Mesendoderm (in vitro differentiated cells): ENCODE data around the gene ATE1.
"Not testable (repeated sequence)": the region's sequence is repeated elsewhere in the genome, so short reads cannot be mapped to it uniquely, and the experiment has no call there.

ENCODE experiments used
- DNase-seq: peaks from one replicate; pipeline ENCODE4 v3.0.0; 2013
- H2AK5ac ChIP-seq: 2 replicates; pipeline ENCODE4 v1.6.1; 2013; ENCODE audit warnings: low read length, inconsistent platforms
- H2BK120ac ChIP-seq: 2 replicates; pipeline ENCODE4 v1.6.1; 2013; ENCODE audit warnings: low read depth, mild to moderate bottlenecking, low read length, moderate library complexity, mixed read lengths
- H2BK15ac ChIP-seq: replicated peaks from 2 replicates; pipeline ENCODE4 v1.6.1; 2013; ENCODE audit warnings: low read depth, mild to moderate bottlenecking, moderate library complexity
- H2BK5ac ChIP-seq: 2 replicates; pipeline ENCODE4 v1.6.1; 2013; ENCODE audit warnings: low read length, inconsistent platforms
- H3K18ac ChIP-seq: 2 replicates; pipeline ENCODE4 v1.6.1; 2013; ENCODE audit warnings: mild to moderate bottlenecking, low read length, mixed read lengths
- H3K23ac ChIP-seq: one replicate; pipeline ENCODE4 v1.6.1; 2013; ENCODE audit warnings: low read length
- H3K27ac ChIP-seq: 2 replicates; pipeline ENCODE4 v1.5.1; 2013; ENCODE audit warnings: low read depth, mild to moderate bottlenecking, inconsistent platforms, low read length, moderate library complexity
- H3K27me3 ChIP-seq: 2 replicates; pipeline ENCODE4 v1.6.1; 2013; ENCODE audit warnings: low read length, control low read depth, mild to moderate bottlenecking, inconsistent platforms; ENCODE audit not compliant: insufficient read depth, poor library complexity
- H3K36me3 ChIP-seq: 2 replicates; pipeline ENCODE4 v1.6.1; 2013; ENCODE audit warnings: low read length, inconsistent platforms; ENCODE audit not compliant: control insufficient read depth, insufficient read depth
- H3K4ac ChIP-seq: one replicate; pipeline ENCODE4 v1.6.1; 2013; ENCODE audit warnings: low read depth, mild to moderate bottlenecking, low read length, moderate library complexity
- H3K4me1 ChIP-seq: 2 replicates; pipeline ENCODE4 v1.6.1; 2013; ENCODE audit warnings: low read depth, low read length, inconsistent platforms; ENCODE audit not compliant: control insufficient read depth
- H3K4me2 ChIP-seq: 2 replicates; pipeline ENCODE4 v1.6.1; 2013; ENCODE audit warnings: low read length
- H3K4me3 ChIP-seq: 2 replicates; pipeline ENCODE4 v1.5.1; 2013; ENCODE audit warnings: mild to moderate bottlenecking, low read length
- H3K56ac ChIP-seq: one replicate; pipeline ENCODE4 v1.6.1; 2013; ENCODE audit warnings: low read length
- H3K79me1 ChIP-seq: 2 replicates; pipeline ENCODE4 v1.6.1; 2013; ENCODE audit warnings: low read length, inconsistent platforms
- H3K79me2 ChIP-seq: 2 replicates; pipeline ENCODE4 v1.6.1; 2013; ENCODE audit warnings: mild to moderate bottlenecking, low read length; ENCODE audit not compliant: control insufficient read depth, insufficient read depth
- H3K9ac ChIP-seq: 2 replicates; pipeline ENCODE4 v1.6.1; 2013; ENCODE audit warnings: low read length, inconsistent platforms
- H4K5ac ChIP-seq: one replicate; pipeline ENCODE4 v1.6.1; 2013; ENCODE audit warnings: low read length
- H4K8ac ChIP-seq: one replicate; pipeline ENCODE4 v1.6.1; 2013; ENCODE audit warnings: low read depth, mild to moderate bottlenecking, control low read depth, low read length, moderate library complexity
- WGBS: extraction: QIAGEN DNeasy Blood & Tissue Kit; methylation state at CpG from one replicate; pipeline ENCODE4 v1.1.7; 2013; ENCODE audit warnings: low lambda C conversion rate, missing lambda C conversion rate; ENCODE audit not compliant: insufficient coverage; ENCODE audit errors: extremely low coverage; 5-methylcytosine and 5-hydroxymethylcytosine counted together

Gene ATE1

DNA sequence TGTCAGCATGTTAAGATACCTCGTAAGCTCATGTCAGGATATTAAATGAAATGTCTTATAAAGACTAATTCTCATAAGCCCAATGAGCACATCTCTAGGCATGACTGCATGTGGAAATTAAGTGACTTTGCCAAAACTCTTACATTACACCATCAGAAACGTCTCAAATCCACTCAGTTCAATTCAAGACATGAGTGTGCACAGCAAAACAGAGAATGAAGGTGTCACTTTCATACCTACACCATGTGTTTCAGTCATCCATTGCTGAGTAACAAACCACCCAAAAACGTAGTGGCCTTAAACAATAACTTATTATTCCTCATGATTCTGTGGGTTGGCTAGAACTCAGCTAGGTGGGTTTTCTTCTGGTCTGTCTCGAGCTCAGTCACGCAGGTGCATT is 99.8 kb downstream of the ATE1 start:
- Histone ChIP-seq H3K36me3 (peaks cover 2% of the 10 kb centered on the region), H2BK15ac (no peak overlapping the region), H3K9ac (no peak overlapping the region), H3K18ac (no peak overlapping the region), H3K27me3 (no peaks in the 10 kb centered on the region), H3K79me2 (no peaks in the 10 kb centered on the region), H3K56ac (no peak overlapping the region), H4K8ac (no peak overlapping the region), H3K4me2 (no peak overlapping the region), H4K5ac (no peak overlapping the region), H2BK5ac (no peak overlapping the region), H3K4me1 (no peaks in the 10 kb centered on the region), H3K23ac (no peak overlapping the region), H3K4ac (no peak overlapping the region), H3K4me3 (no peak overlapping the region), H3K79me1 (no peaks in the 10 kb centered on the region), H3K27ac (no peak overlapping the region), H2AK5ac (no peak overlapping the region), H2BK120ac (no peak overlapping the region)
- no CpG with 5 or more reads among the region's 5 CpGs for WGBS
- DNase-seq: no peak

DNA sequence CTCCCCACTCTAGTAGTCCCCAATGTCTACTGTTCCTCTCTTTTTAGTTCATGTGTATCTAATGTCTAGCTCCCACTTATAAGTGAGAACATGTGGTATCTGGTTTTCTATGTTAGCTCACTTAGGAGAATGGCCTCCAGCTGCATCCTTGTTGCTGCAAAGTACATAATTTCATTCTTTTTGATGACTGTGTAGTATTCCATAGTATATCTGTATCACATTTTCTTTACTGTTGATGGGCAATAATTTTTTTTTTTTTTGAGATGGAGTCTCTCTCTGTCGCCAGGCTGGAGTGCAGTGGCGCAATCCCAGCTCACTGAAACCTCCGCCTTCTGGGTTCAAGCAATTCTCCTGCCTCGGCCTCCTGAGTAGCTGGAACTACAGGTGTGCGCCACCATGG is 101.1 kb downstream of the ATE1 start:
- not testable (repeated sequence) for H2BK15ac ChIP-seq, H4K8ac ChIP-seq, H2BK5ac ChIP-seq, H3K4me1 ChIP-seq, H3K4ac ChIP-seq, H3K27me3 ChIP-seq, H3K79me1 ChIP-seq, H3K9ac ChIP-seq, H3K56ac ChIP-seq, H3K18ac ChIP-seq, H3K79me2 ChIP-seq, H2BK120ac ChIP-seq, H3K23ac ChIP-seq, H2AK5ac ChIP-seq, H3K4me3 ChIP-seq, H3K4me2 ChIP-seq, H3K27ac ChIP-seq, H3K36me3 ChIP-seq, DNase-seq, H4K5ac ChIP-seq
- WGBS: no CpG with 5 or more reads among the region's 5 CpGs

DNA sequence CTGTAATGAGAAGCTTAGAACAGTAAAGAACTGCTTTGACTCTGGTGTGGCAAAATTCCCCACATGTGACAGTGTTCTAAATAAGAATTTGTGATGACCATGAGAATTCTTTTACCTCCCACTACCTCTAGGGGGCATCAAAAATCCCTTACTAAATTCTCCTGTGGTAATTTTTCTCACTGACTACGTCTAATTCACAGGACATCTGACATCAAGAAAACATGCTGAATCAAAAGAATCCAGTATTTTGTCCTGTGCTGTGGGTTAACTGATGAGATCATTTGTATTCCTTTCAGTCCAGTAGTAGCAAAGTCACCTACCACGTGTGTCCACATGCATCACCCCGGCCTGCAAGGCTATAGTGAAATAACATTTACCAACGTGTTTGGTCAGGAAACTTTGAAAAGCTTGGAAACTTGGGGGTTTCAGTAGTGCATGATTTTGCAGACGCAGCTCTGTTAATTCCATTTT is 103.8 kb downstream of the ATE1 start:
- no peak overlapping the region for H4K8ac ChIP-seq
- H2BK15ac ChIP-seq: no peak overlapping the region
- H3K79me1 ChIP-seq: no peaks in the 10 kb centered on the region
- H3K56ac ChIP-seq: no peak overlapping the region
- no peaks in the 10 kb centered on the region for H3K4me1 ChIP-seq
- DNase-seq: peak; percentile 53
- no peak overlapping the region for H3K27ac ChIP-seq
- H3K36me3 ChIP-seq: peaks cover 2% of the 10 kb centered on the region
- H2BK5ac ChIP-seq: no peak overlapping the region
- no peak overlapping the region for H2AK5ac ChIP-seq
- H3K4ac ChIP-seq: no peak overlapping the region
- no peak overlapping the region for H3K4me3 ChIP-seq
- no peaks in the 10 kb centered on the region for H3K79me2 ChIP-seq
- no peak overlapping the region for H3K9ac ChIP-seq
- H3K4me2 ChIP-seq: no peak overlapping the region
- no peak overlapping the region for H2BK120ac ChIP-seq
- H3K23ac ChIP-seq: no peak overlapping the region
- H3K18ac ChIP-seq: no peak overlapping the region
- WGBS: no CpG with 5 or more reads among the region's 5 CpGs
- no peaks in the 10 kb centered on the region for H3K27me3 ChIP-seq
- no peak overlapping the region for H4K5ac ChIP-seq

DNA sequence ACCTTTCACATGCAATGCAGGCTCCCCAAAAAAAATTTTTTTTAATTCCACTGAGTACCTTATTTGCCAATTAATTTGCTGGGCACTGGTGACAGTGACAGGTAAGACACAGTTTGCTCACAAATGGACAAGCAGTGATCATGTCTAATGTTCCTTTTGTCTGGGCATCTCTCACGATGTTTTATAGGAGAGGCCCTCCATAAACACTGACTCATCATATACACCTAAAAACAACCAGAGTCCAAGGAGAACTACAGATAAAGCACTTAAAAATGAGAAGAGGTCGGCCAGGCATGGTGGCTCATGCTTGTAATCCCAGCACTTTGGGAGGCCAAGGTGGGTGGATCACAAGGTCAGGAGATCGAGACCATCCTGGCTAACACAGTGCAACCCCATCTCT is 105.1 kb downstream of the ATE1 start:
- Histone ChIP-seq H3K79me1 (no peaks in the 10 kb centered on the region), H2BK5ac (no peak overlapping the region), H4K5ac (no peak overlapping the region), H2AK5ac (no peak overlapping the region), H3K27me3 (no peaks in the 10 kb centered on the region), H3K4ac (no peak overlapping the region), H3K18ac (no peak overlapping the region), H3K4me2 (no peak overlapping the region), H3K36me3 (no peaks in the 10 kb centered on the region), H3K23ac (no peak overlapping the region), H3K9ac (no peak overlapping the region), H2BK120ac (no peak overlapping the region), H3K4me3 (no peak overlapping the region), H2BK15ac (no peak overlapping the region), H3K4me1 (no peaks in the 10 kb centered on the region), H4K8ac (no peak overlapping the region), H3K79me2 (no peaks in the 10 kb centered on the region), H3K27ac (no peak overlapping the region), H3K56ac (no peak overlapping the region)
- DNase-seq: no peak
- WGBS: no CpG with 5 or more reads among the region's 3 CpGs

DNA sequence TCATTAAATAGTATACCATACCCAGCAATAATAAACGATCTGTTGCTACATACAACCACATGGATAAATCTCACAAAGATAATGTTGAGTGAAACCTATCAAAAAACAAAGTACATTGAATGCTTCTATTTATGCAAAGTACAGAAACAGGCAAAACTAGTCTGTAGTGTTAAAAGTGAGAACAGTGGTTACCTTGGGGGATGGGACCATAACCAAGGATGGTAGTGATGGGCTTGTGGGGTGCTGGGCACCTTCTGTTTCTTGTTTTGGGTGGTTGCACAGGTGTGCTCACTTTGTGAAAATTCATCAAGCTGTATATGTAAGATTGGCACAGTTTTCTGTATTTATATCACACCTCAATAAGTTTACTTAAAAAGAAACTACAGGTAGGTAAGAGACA is 105.7 kb downstream of the ATE1 start:
- no peaks in the 10 kb centered on the region for H3K79me2 ChIP-seq
- no peak overlapping the region for H3K4me3 ChIP-seq
- H3K9ac ChIP-seq: no peak overlapping the region
- no peaks in the 10 kb centered on the region for H3K27me3 ChIP-seq
- no peak overlapping the region for H3K56ac ChIP-seq
- DNase-seq: no peak
- no peaks in the 10 kb centered on the region for H3K36me3 ChIP-seq
- H3K4ac ChIP-seq: no peak overlapping the region
- H3K4me1 ChIP-seq: no peaks in the 10 kb centered on the region
- no peak overlapping the region for H2BK15ac ChIP-seq
- no peak overlapping the region for H3K18ac ChIP-seq
- no peak overlapping the region for H3K27ac ChIP-seq
- H4K5ac ChIP-seq: no peak overlapping the region
- H2AK5ac ChIP-seq: no peak overlapping the region
- H4K8ac ChIP-seq: no peak overlapping the region
- no CpG with 5 or more reads among the region's 1 CpG for WGBS
- H3K23ac ChIP-seq: no peak overlapping the region
- H2BK5ac ChIP-seq: no peak overlapping the region
- H3K4me2 ChIP-seq: no peak overlapping the region
- H2BK120ac ChIP-seq: no peak overlapping the region
- H3K79me1 ChIP-seq: no peaks in the 10 kb centered on the region

DNA sequence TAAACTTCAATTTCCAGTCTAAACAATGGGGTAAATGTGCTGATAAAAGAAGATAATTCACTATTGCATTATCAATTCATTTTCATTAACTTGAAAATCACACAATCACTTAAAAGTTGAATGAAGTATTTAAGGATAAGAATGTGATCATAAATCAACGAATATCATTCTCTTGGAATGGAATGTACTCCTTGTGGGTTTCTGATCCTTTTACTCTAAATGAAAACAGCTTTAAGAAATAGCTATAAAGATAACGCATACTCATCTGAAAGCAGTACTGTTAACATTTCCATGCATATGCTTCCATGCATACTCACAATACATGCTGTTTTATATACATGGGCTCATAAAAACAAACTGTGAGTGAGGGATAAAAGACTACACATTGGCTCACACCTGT is 108.8 kb downstream of the ATE1 start:
- no peak overlapping the region for H3K27ac ChIP-seq
- no peak overlapping the region for H2BK5ac ChIP-seq
- no peak overlapping the region for H3K4ac ChIP-seq
- no peak overlapping the region for H3K18ac ChIP-seq
- no peaks in the 10 kb centered on the region for H3K79me2 ChIP-seq
- H3K4me3 ChIP-seq: no peak overlapping the region
- H2AK5ac ChIP-seq: no peak overlapping the region
- H2BK15ac ChIP-seq: no peak overlapping the region
- no peaks in the 10 kb centered on the region for H3K27me3 ChIP-seq
- no peak overlapping the region for H4K8ac ChIP-seq
- no peak overlapping the region for H3K4me2 ChIP-seq
- H3K36me3 ChIP-seq: no peaks in the 10 kb centered on the region
- no CpG with 5 or more reads among the region's 2 CpGs for WGBS
- no peak overlapping the region for H3K9ac ChIP-seq
- no peaks in the 10 kb centered on the region for H3K79me1 ChIP-seq
- H3K56ac ChIP-seq: no peak overlapping the region
- no peak overlapping the region for H4K5ac ChIP-seq
- DNase-seq: no peak
- H3K23ac ChIP-seq: no peak overlapping the region
- H2BK120ac ChIP-seq: no peak overlapping the region
- H3K4me1 ChIP-seq: no peaks in the 10 kb centered on the region
